Subcutaneous adipose tissue (tissue), 4 donors: Measurements from ENCODE around the gene MDFIC. TPM values are rescaled to one million over a fixed set of nuclear protein-coding genes. Genes with fewer than 3 reads are reported as not detected.

Experiments
- CTCF ChIP-seq: fragments of 450-650 bp; IDR thresholded peaks from one replicate; pipeline ENCODE4 v1.5.1; 2016; ENCODE audit warnings: low read depth, mild to moderate bottlenecking, control low read depth, antibody characterized with exemption, moderate library complexity
- total RNA-seq, 4 donors: library from RNA; depleted of rRNA; stranded (reverse); fragments of >200 nt; gene quantifications; one replicate each; pipeline ENCODE4 v1.1.0, GENCODE V29; 2016

Gene MDFIC
- total RNA-seq, 4 donors from 2014 or later, result 104 to 132 (median 123) TPM

DNA sequence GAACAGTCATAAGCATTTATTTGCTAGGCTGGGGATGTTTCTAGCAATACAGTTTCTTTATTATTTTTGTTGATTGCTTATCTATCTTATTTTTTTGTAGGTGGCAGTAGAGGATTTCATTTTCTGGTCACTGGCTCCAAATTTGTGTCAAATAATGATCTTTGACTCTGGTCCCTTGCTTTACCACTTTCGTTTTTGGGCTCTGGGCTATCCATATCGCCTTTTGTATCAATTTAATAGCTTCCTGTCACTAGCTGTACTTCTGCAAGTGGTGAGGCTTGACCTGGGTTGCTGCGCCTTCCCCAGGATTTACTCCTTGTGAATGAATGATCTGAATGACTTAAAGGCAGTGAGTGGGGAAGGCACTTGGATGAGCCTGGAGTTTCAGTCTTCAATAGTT lies 48.4 kb downstream of the MDFIC start:
- TF ChIP-seq CTCF, result no peak

GRCh38 chr7:114970732-114971131 lies 48.8 kb downstream of the MDFIC start:
- TF ChIP-seq CTCF, result no peak

DNA sequence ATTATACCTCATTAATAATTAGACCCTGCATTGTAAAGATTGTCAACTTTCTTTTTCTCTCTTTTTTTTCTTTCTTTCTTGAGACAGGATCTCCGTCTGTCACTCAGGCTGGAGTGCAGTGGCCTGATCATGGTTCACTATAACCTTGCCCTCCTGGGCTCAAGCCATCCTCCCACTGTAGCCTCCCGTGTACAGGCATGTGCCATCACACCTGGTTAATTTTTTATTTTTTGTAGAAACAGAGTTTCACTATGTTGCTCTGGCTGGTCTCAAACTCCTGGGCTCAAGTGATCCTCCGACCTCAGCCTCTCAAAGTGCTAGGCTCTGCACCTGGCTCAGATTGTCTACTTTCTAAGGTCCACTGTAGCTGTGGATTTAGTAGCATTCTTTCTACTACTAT lies 50.7 kb downstream of the MDFIC start:
- TF ChIP-seq CTCF, result no peak

DNA sequence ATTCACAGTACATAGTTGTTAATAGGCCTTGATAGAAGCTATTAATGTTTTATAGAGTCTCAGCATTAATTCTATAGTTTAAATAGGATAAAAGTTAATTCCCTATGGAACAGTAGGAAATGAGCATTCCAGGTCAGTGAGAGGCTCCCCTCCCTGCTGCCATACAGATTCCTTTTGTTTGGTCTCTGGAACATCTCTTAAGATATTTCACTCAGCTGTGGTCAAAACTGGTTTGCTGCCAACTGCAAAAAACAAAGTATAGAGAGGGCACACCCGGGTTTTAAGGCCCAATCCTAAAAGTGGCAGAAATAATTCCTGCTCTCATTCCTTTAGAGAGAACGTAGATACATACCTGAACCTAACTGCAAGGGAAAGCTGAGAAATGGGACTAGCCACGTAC lies 51.3 kb downstream of the MDFIC start:
- no peak for TF ChIP-seq CTCF

GRCh38 chr7:114975401-114975800 lies 53.5 kb downstream of the MDFIC start:
- no peak for TF ChIP-seq CTCF

DNA sequence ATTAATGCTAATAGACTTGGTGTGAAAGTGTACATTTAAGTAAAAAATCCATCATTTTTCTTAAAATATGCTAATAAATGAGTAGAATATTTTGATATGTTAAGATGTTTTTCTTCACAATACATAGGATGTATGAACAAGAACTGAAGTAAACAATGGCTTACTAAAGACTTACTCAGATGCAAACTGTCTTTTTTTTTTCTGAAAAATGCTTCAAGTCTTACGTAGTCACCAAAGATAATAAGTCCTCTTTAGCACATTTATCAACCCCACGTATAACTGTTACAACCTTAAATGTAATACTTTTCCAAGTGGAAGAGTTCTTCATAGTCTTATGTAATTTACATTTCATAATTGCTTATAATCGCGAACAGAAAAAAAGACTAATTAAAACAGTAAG lies 54.8 kb downstream of the MDFIC start:
- no peak for TF ChIP-seq CTCF

GRCh38 chr7:114977277-114977676 lies 55.4 kb downstream of the MDFIC start:
- no peak for TF ChIP-seq CTCF
